Parathyroid adenoma (tissue), 2 donors: ENCODE results near the gene CACNA1S.

Experiments
- H2AFZ ChIP-seq: fragments of 300-600 bp; sonication (generic); one replicate; pipeline ENCODE4 v1.7.0; 2017; ENCODE audit warnings: antibody characterized with exemption, mild to moderate bottlenecking
- H3K27ac ChIP-seq: fragments of 300-600 bp; sonication (generic); one replicate; pipeline ENCODE4 v1.7.0; 2017
- H3K27me3 ChIP-seq: fragments of 300-600 bp; sonication (generic); one replicate; pipeline ENCODE4 v1.7.0; 2017; ENCODE audit warnings: low read length; ENCODE audit not compliant: control insufficient read depth, insufficient read depth
- H3K36me3 ChIP-seq: fragments of 300-600 bp; sonication (generic); one replicate; pipeline ENCODE4 v1.7.0; 2017; ENCODE audit warnings: low read length; ENCODE audit not compliant: control insufficient read depth, insufficient read depth
- H3K4me1 ChIP-seq: fragments of 300-600 bp; sonication (generic); one replicate; pipeline ENCODE4 v1.7.0; 2017; ENCODE audit warnings: control low read depth
- H3K4me2 ChIP-seq: fragments of 300-600 bp; sonication (generic); one replicate; pipeline ENCODE4 v1.7.0; 2017; ENCODE audit warnings: low read length
- H3K4me3 ChIP-seq: fragments of 300-600 bp; sonication (generic); one replicate; pipeline ENCODE4 v1.7.0; 2017; ENCODE audit warnings: low read depth, low read length
- H3K79me2 ChIP-seq: fragments of 300-600 bp; sonication (generic); one replicate; pipeline ENCODE4 v1.7.0; 2017; ENCODE audit warnings: control low read depth
- H3K9ac ChIP-seq: fragments of 300-600 bp; sonication (generic); one replicate; pipeline ENCODE4 v1.7.0; 2017; ENCODE audit warnings: mild to moderate bottlenecking
- H3K9me3 ChIP-seq: fragments of 300-600 bp; sonication (generic); one replicate; pipeline ENCODE4 v1.7.0; 2017; ENCODE audit warnings: low read length; ENCODE audit not compliant: control insufficient read depth
- CTCF ChIP-seq: fragments of 300-600 bp; sonication (generic); IDR thresholded peaks from one replicate; pipeline ENCODE4 v1.7.0; 2017; ENCODE audit warnings: antibody characterized with exemption, mild to moderate bottlenecking
- donor health status: primary hyperparathyroidism.

Gene CACNA1S

DNA sequence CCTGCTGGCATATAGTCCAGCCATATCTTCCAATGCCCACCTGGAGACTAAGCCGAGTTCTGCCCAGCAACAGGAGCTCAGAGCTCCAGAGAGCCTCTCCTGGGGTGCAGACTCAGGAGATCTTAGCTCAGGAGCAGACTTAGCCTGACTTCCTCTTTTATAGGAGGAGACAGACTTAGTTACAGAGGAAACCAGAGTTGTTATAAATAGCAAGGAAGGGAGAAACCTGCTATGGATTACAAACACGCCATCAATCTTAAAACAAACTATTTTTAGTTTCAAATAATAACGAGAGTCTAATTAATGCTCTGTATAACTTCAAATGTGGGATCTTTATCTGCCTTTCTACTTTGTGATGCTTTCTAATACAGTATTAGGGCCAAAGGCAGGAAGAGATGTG is 85.4 kb downstream of the CACNA1S start:
- H3K27me3 ChIP-seq = no peaks in the 10 kb centered on the region
- no peaks in the 10 kb centered on the region for H3K4me1 ChIP-seq
- H3K79me2 ChIP-seq = peaks cover 2% of the 10 kb centered on the region
- H3K9me3 ChIP-seq = no peaks in the 10 kb centered on the region
- H3K36me3 ChIP-seq = no peaks in the 10 kb centered on the region
- no peak overlapping the region for H3K4me2 ChIP-seq
- H3K9ac ChIP-seq = no peak overlapping the region
- H3K27ac ChIP-seq = no peak overlapping the region
- no peak for TF ChIP-seq CTCF
- no peak overlapping the region for H2AFZ ChIP-seq
- no peak overlapping the region for H3K4me3 ChIP-seq

- Histone ChIP-seq H3K9ac (no peak overlapping the region), H2AFZ (no peak overlapping the region), H3K9me3 (no peaks in the 10 kb centered on the region), H3K4me1 (peaks cover 5% of the 10 kb centered on the region), H3K27me3 (no peaks in the 10 kb centered on the region), H3K36me3 (no peaks in the 10 kb centered on the region), H3K4me3 (no peak overlapping the region), H3K27ac (no peak overlapping the region), H3K79me2 (peaks cover 2% of the 10 kb centered on the region), H3K4me2 (no peak overlapping the region)
- no peak for TF ChIP-seq CTCF
These were observed 86.0 kb downstream of the CACNA1S start for GRCh38 chr1:201026234-201026633.

- peaks cover 10% of the 10 kb centered on the region for H3K4me1 ChIP-seq
- no peak overlapping the region for H2AFZ ChIP-seq
- TF ChIP-seq CTCF = peak; percentile 9
- H3K9me3 ChIP-seq = no peaks in the 10 kb centered on the region
- peaks cover 2% of the 10 kb centered on the region for H3K79me2 ChIP-seq
- H3K27me3 ChIP-seq = no peaks in the 10 kb centered on the region
- no peak overlapping the region for H3K4me3 ChIP-seq
- H3K9ac ChIP-seq = no peak overlapping the region
- no peak overlapping the region for H3K4me2 ChIP-seq
- H3K36me3 ChIP-seq = no peaks in the 10 kb centered on the region
- H3K27ac ChIP-seq = no peak overlapping the region
These were observed 86.6 kb downstream of the CACNA1S start for GRCh38 chr1:201025571-201026002.

DNA sequence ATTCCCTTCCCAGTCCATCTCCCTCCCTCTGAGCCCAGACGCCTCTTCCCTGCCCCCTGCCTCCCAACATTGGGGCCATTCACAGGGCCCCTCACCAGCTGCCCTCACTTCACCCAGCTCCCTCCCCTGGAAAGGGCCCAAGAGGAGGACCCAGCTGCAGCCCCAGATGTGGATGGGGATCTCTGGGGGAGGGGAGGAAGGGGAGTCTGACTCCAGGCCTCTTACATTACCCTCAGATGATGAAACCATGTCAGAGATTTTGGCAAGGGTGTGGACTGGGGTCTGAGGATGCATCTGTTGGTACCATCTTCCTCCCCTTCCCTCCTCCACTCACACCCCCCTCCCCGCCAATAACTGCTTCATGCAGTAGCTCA is 87.6 kb downstream of the CACNA1S start:
- Histone ChIP-seq H3K9ac (no peak overlapping the region), H2AFZ (no peak overlapping the region), H3K4me1 (peaks cover 14% of the 10 kb centered on the region), H3K9me3 (no peaks in the 10 kb centered on the region), H3K79me2 (peaks cover 2% of the 10 kb centered on the region), H3K27ac (no peak overlapping the region), H3K4me3 (no peak overlapping the region), H3K27me3 (no peaks in the 10 kb centered on the region), H3K4me2 (no peak overlapping the region), H3K36me3 (no peaks in the 10 kb centered on the region)
- no peak for TF ChIP-seq CTCF

DNA sequence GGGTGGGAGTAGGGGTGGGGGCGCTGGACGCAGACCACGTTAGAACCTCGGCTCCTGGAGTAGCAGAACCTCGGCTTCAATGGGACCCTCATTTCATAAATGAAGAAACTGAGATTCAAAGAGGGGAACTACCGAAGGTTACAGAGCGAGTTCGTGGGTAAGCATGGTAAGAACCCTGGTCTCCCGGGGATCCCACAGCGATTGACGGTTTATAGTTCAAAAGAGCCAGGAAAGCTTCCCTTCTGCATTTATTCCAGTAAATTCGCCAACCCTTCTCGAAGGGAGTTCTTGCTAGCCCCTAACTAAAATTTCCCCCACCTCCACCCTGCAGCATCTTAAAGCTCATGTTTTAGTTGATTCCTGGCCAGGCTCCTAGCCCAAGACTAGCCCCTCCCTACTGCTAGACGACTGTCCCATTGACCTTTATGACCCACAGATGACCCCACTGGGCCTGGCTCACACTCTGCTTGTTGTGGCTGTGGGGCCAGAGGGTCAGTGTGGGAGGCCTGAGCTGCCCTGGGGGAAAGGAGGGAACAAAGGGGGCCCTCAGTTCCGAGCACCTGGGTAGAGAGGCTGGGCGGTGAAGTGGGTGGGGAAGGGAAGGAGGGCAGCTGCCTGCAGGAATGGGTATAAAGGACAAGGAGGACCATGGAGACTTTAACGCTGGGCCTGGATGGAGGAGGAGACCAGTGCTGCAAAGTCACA is 88.2 kb downstream of the CACNA1S start:
- H2AFZ ChIP-seq = no peak overlapping the region
- no peak overlapping the region for H3K4me2 ChIP-seq
- H3K27ac ChIP-seq = no peak overlapping the region
- no peak overlapping the region for H3K9ac ChIP-seq
- no peaks in the 10 kb centered on the region for H3K9me3 ChIP-seq
- H3K36me3 ChIP-seq = no peaks in the 10 kb centered on the region
- no peak for TF ChIP-seq CTCF
- peaks cover 18% of the 10 kb centered on the region for H3K4me1 ChIP-seq
- peaks cover 5% of the 10 kb centered on the region for H3K79me2 ChIP-seq
- no peak overlapping the region for H3K4me3 ChIP-seq
- no peaks in the 10 kb centered on the region for H3K27me3 ChIP-seq
